PC-9 (cell line): ENCODE data around the gene SORCS2.

Experiments
- CTCF ChIP-seq: fragments of 200-600 bp; sonication (generic); conservative IDR thresholded peaks from 2 replicates; pipeline ENCODE4 v1.6.1; 2017; ENCODE audit warnings: mixed run types, antibody characterized with exemption, mild to moderate bottlenecking, moderate library complexity
- EZH2 ChIP-seq: fragments of 200-600 bp; sonication (generic); IDR thresholded peaks from 2 replicates; pipeline ENCODE4 v1.8.0; 2017; ENCODE audit warnings: antibody characterized with exemption, low read depth

DNA sequence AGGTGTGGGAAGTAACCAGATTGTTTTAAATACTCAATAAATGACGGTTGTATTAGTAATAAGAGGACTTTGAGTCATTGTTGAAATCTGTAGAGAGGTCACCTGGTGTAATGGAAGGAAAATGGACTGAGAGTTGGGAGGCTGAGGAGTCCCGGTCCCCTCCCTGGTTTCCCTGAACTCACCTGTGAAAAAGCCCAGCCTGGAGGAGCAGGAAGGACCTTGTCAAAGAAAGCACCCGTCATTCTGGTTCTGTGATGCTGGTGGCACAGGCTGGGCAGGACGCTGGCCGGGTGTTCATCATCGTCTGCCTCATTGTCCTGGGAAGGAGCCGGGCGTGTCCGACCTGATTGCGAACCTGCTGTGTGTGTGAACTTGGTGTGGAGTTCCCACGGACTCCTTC is 70.8 kb downstream of the SORCS2 start:
- TF ChIP-seq CTCF = no peak
- no peak for TF ChIP-seq EZH2
